HCT116 (cell line): ENCODE data around the gene VGLL2.

Source experiments
- CEBPB ChIP-seq: IDR thresholded peaks from 2 replicates; pipeline ENCODE4 v1.6.1; 2012; ENCODE audit warnings: low read depth
- ELF1 ChIP-seq: IDR thresholded peaks from 2 replicates; pipeline ENCODE4 v1.6.1; 2012; ENCODE audit warnings: low read depth, borderline replicate concordance
- EZH2 ChIP-seq: fragments of 200-600 bp; sonication (generic); IDR thresholded peaks from 2 replicates; pipeline ENCODE4 v1.6.1; 2017; ENCODE audit warnings: antibody characterized with exemption, mixed run types
- POLR2A ChIP-seq: IDR thresholded peaks from 2 replicates; pipeline ENCODE4 v1.7.0; 2011; ENCODE audit warnings: borderline replicate concordance; ENCODE audit not compliant: insufficient read depth, insufficient read length; ENCODE audit errors: extremely low read depth
- POLR2AphosphoS5 ChIP-seq: IDR thresholded peaks from 2 replicates; pipeline ENCODE4 v1.6.1; 2011; ENCODE audit warnings: mild to moderate bottlenecking, low read depth, low read length, moderate library complexity
- RAD21 ChIP-seq: IDR thresholded peaks from 2 replicates; pipeline ENCODE4 v1.6.1; 2012; ENCODE audit warnings: low read depth, mild to moderate bottlenecking
- SIN3A ChIP-seq: IDR thresholded peaks from 2 replicates; pipeline ENCODE4 v1.6.1; 2012; ENCODE audit warnings: low read depth
- ZNF274 ChIP-seq: fragments of 200-500 bp; sonication (Bioruptor generic); IDR thresholded peaks from 2 replicates; pipeline ENCODE4 v1.6.1; 2014; ENCODE audit warnings: mild to moderate bottlenecking, low read depth, low read length, inconsistent platforms
- TF ChIP-seq, protein P1 (sequence below), 3 experiments: fragments of 200-600 bp in 1 of 3; sonication (generic) in 1 of 3; IDR thresholded peaks in 2 of 3; conservative IDR thresholded peaks in 1 of 3; 2 replicates each; pipeline ENCODE4 v1.5.1; 2012 to 2017; ENCODE audit warnings: low read depth in 2 of 3, low read length in 2 of 3, antibody characterized with exemption in 1 of 3, borderline replicate concordance in 1 of 3, control low read depth in 1 of 3, mild to moderate bottlenecking in 1 of 3, mixed read lengths in 1 of 3, mixed run types in 1 of 3, moderate library complexity in 1 of 3; ENCODE audit not compliant: insufficient read depth in 1 of 3
- TF ChIP-seq, protein P2 (sequence below): IDR thresholded peaks from 2 replicates; pipeline ENCODE4 v1.6.1; 2012
- TF ChIP-seq, protein P3 (sequence below): IDR thresholded peaks from 2 replicates; pipeline ENCODE4 v1.6.1; 2012

DNA sequence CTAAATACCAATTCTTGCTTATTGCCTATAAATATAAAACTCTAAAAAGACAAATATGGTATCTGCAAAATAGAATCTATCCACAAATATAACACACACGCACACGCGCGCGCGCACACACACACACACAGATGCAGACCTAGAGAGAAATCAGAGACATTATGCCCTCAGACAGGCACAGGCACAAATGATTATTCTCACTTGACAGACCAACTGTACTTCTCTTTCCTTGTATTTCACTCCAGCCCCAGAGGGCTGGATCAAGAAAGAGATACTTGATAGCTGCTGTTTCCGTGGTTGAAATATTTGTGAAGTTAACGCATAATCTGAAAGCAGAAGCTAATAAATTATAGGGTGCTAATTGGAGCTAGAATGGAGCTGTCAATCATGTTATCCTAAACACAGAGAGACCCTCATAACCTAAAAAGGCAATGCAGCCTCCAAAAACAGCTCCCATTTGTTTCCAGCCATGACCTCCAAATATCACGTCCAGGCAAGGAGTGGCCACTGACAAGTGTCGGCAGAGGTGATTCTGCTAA lies 11.5 kb downstream of the VGLL2 start:
- TF ChIP-seq POLR2AphosphoS5 (no peak), POLR2A (no peak), SIN3A (no peak), EZH2 (no peak), ZNF274 (no peak), RAD21 (no peak), CEBPB (no peak), ELF1 (no peak)
- TF ChIP-seq, protein P1, sequence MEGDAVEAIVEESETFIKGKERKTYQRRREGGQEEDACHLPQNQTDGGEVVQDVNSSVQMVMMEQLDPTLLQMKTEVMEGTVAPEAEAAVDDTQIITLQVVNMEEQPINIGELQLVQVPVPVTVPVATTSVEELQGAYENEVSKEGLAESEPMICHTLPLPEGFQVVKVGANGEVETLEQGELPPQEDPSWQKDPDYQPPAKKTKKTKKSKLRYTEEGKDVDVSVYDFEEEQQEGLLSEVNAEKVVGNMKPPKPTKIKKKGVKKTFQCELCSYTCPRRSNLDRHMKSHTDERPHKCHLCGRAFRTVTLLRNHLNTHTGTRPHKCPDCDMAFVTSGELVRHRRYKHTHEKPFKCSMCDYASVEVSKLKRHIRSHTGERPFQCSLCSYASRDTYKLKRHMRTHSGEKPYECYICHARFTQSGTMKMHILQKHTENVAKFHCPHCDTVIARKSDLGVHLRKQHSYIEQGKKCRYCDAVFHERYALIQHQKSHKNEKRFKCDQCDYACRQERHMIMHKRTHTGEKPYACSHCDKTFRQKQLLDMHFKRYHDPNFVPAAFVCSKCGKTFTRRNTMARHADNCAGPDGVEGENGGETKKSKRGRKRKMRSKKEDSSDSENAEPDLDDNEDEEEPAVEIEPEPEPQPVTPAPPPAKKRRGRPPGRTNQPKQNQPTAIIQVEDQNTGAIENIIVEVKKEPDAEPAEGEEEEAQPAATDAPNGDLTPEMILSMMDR (IDR thresholded peaks at IDR 0.05 in 2 of 3, conservative IDR thresholded peaks at IDR 0.05 in 1 of 3; ENCODE audit: borderline replicate concordance in 1 of 3, insufficient read depth in 1 of 3, low read depth in 2 of 3, low read length in 2 of 3) = no peak
- TF ChIP-seq, protein P2, sequence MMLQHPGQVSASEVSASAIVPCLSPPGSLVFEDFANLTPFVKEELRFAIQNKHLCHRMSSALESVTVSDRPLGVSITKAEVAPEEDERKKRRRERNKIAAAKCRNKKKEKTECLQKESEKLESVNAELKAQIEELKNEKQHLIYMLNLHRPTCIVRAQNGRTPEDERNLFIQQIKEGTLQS = no peak
- TF ChIP-seq, protein P3, sequence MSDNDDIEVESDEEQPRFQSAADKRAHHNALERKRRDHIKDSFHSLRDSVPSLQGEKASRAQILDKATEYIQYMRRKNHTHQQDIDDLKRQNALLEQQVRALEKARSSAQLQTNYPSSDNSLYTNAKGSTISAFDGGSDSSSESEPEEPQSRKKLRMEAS = no peak
